K562 (cell line): ENCODE measurements around the gene NAIF1. TPM values are rescaled to one million over a fixed set of nuclear protein-coding genes. Genes with fewer than 3 reads are reported as not detected.
A peak's percentile ranks its signal among the peaks of the same experiment; 100 is the strongest.

ENCODE experiments used
- ATAC-seq: fragments of 200-7000 bp; cut with Tn5 transposase; 3 replicates; pipeline ENCODE4 v1.9.1; 2020; ENCODE audit warnings: moderate library complexity
- BruUV-seq: library from RNA; stranded (reverse); fragments of 400-500 nt; replicated peaks from 2 replicates; lab custom pipeline; 2021; lab: Mats Ljungman, UMichigan
- CTCF ChIA-PET: fragments of 300-600 bp; formaldehyde crosslinking; extraction: SDS; loops from one replicate; lab custom pipeline; 2021; ENCODE audit warnings: low intra/inter-chr PET ratio; lab: Yijun Ruan, JAX
- POLR2A ChIA-PET: fragments of 300-600, 350-650 bp; sonication (Branson Sonifier 250); formaldehyde crosslinking; extraction: SDS; loops from one replicate; lab custom pipeline; 2021; ENCODE audit warnings: antibody characterized with exemption, inconsistent platforms; lab: Yijun Ruan, JAX
- DNase-seq, 4 experiments: peaks; one replicate each; pipeline versions ENCODE4 v3.0.0 to v3.0.0-alpha.2; 2011 to 2018; ENCODE audit warnings: low spot score in 3 of 4, mixed read lengths in 3 of 4; ENCODE audit errors: extremely low read depth in 1 of 4
- FAIRE-seq: peaks from 2 replicates; lab custom pipeline; 2011; peaks lifted over from hg19 to GRCh38; lab: Jason Lieb, UNC
- H2AFZ ChIP-seq: 2 replicates; pipeline ENCODE4 v1.6.0; 2011; ENCODE audit warnings: low read depth, low read length, control low read depth, inconsistent platforms
- H3K27ac ChIP-seq: fragments of 200-600 bp; 3 replicates; pipeline ENCODE4 v1.8.0; 2011; ENCODE audit warnings: low read depth, mild to moderate bottlenecking, control low read depth, inconsistent platforms, low read length, moderate library complexity, mixed read lengths; ENCODE audit errors: extremely low read depth
- H3K27me3 ChIP-seq, 2 experiments: fragments of 300-600 bp in 1 of 2; 2 replicates in 1 of 2; 3 replicates in 1 of 2; pipeline versions ENCODE4 v1.6.0 to v1.8.0; 2011; ENCODE audit warnings: inconsistent platforms in 2 of 2, low read length in 2 of 2, mild to moderate bottlenecking in 1 of 2, mixed read lengths in 1 of 2, moderate library complexity in 1 of 2; ENCODE audit not compliant: control insufficient read depth in 2 of 2, insufficient read depth in 2 of 2
- H3K36me3 ChIP-seq: fragments of 300-600 bp; 3 replicates; pipeline ENCODE4 v1.8.0; 2011; ENCODE audit warnings: mild to moderate bottlenecking, low read length, inconsistent platforms; ENCODE audit not compliant: control insufficient read depth, insufficient read depth
- H3K4me1 ChIP-seq, 2 experiments: fragments of 200-600 bp in 1 of 2; replicated peaks in 1 of 2; 2 replicates in 1 of 2; 3 replicates in 1 of 2; pipeline versions ENCODE4 v1.5.1 to v1.8.0; 2011; ENCODE audit warnings: inconsistent platforms in 2 of 2, low read length in 2 of 2, mild to moderate bottlenecking in 1 of 2, mixed read lengths in 1 of 2, moderate library complexity in 1 of 2; ENCODE audit not compliant: control insufficient read depth in 2 of 2, insufficient read depth in 2 of 2
- H3K4me2 ChIP-seq: 2 replicates; pipeline ENCODE4 v1.6.1; 2011; ENCODE audit warnings: low read length, control low read depth, inconsistent platforms, mixed read lengths; ENCODE audit not compliant: insufficient read depth
- H3K4me3 ChIP-seq: fragments of 200-600 bp; sonication (generic), shearing (Covaris generic); 2 replicates; pipeline ENCODE4 v1.5.1; 2016; ENCODE audit warnings: control low read depth, inconsistent platforms
- H3K79me2 ChIP-seq: fragments of 200-600 bp; 3 replicates; pipeline ENCODE4 v1.8.0; 2011; ENCODE audit warnings: low read length, inconsistent platforms; ENCODE audit not compliant: control insufficient read depth, insufficient read depth
- H3K9ac ChIP-seq, 2 experiments: 2 replicates each; pipeline versions ENCODE4 v1.6.0 to v1.6.1; 2011; ENCODE audit warnings: low read depth in 2 of 2, low read length in 2 of 2, control low read depth in 1 of 2, inconsistent platforms in 1 of 2, mild to moderate bottlenecking in 1 of 2, mixed read lengths in 1 of 2; ENCODE audit not compliant: insufficient read depth in 1 of 2
- H3K9me1 ChIP-seq: one replicate; pipeline ENCODE4 v1.6.0; 2011; ENCODE audit warnings: inconsistent platforms, mild to moderate bottlenecking, low read length, moderate library complexity; ENCODE audit not compliant: control insufficient read depth, insufficient read depth
- H3K9me3 ChIP-seq: replicated peaks from 2 replicates; pipeline ENCODE4 v1.5.1; 2011; ENCODE audit warnings: low read depth, low read length, inconsistent platforms; ENCODE audit not compliant: control insufficient read depth, insufficient read depth
- H4K20me1 ChIP-seq: replicated peaks from 2 replicates; pipeline ENCODE4 v1.6.1; 2011; ENCODE audit warnings: low read length, inconsistent platforms, mixed read lengths; ENCODE audit not compliant: control insufficient read depth, insufficient read depth
- BRCA1 ChIP-seq, 2 experiments: fragments of 450-650 bp in 1 of 2; sonication (generic) in 1 of 2; formaldehyde crosslinking in 1 of 2; IDR thresholded peaks; 2 replicates each; pipeline versions ENCODE4 v1.5.0 to v1.6.1; 2017 to 2020; ENCODE audit warnings: mild to moderate bottlenecking in 1 of 2, missing genetic modification reagents in 1 of 2
- CTBP1 ChIP-seq: fragments of 450-650 bp; IDR thresholded peaks from 2 replicates; pipeline ENCODE4 v1.6.1; 2016; ENCODE audit warnings: borderline replicate concordance
- ETV1 ChIP-seq: fragments of 450-650 bp; conservative IDR thresholded peaks from 2 replicates; pipeline ENCODE4 v1.6.1; 2016; ENCODE audit warnings: missing genetic modification characterization, control low read depth, low read depth, missing compliant biosample characterization
- KLF1 ChIP-seq: fragments of 450-650 bp; IDR thresholded peaks from 2 replicates; pipeline ENCODE4 v1.6.1; 2016; ENCODE audit warnings: missing genetic modification characterization, missing compliant biosample characterization
- MAFG ChIP-seq: fragments of 450-650 bp; conservative IDR thresholded peaks from 2 replicates; pipeline ENCODE4 v1.6.1; 2016; ENCODE audit warnings: missing genetic modification characterization, missing compliant biosample characterization
- MEF2A ChIP-seq: IDR thresholded peaks from 2 replicates; pipeline ENCODE4 v1.6.1; 2011; ENCODE audit warnings: low read depth, mild to moderate bottlenecking, low read length, moderate library complexity; ENCODE audit not compliant: control insufficient read depth
- NFIC ChIP-seq: fragments of 450-650 bp; IDR thresholded peaks from 2 replicates; pipeline ENCODE4 v1.6.1; 2017; ENCODE audit warnings: mild to moderate bottlenecking, inconsistent platforms
- ZNF24 ChIP-seq: fragments of 450-650 bp; IDR thresholded peaks from 2 replicates; pipeline ENCODE4 v1.6.1; 2016
- WGBS: fragments of 100-300 bp; shearing (Covaris generic); methylation state at CpG from one replicate; pipeline ENCODE4 v1.1.6; 2016; ENCODE audit warnings: low coverage, mixed read lengths; ENCODE audit not compliant: insufficient coverage; ENCODE audit errors: missing lambda C conversion rate; 5-methylcytosine and 5-hydroxymethylcytosine counted together
- in situ Hi-C: fragments of 300-500 bp; cut with MboI; formaldehyde crosslinking; loops from 4 replicates; pipeline ENCODE4 v1.15.0; 2018; ENCODE audit warnings: inconsistent platforms, mixed read lengths
- intact Hi-C: fragments of 100-400 bp; cut with micrococcal nuclease; formaldehyde crosslinking; loops from 2 replicates; pipeline ENCODE4 v1.14.2; 2022
- polyA plus RNA-seq, 8 experiments: library from polyadenylated mRNA; depleted of rRNA in 4 of 8; stranded (reverse) in 5 of 8; unstranded in 3 of 8; fragments of >200 nt; fragmentation: Nextera tagmentation in 2 of 8; fragmentation: Illumina TruSeq in 1 of 8; extraction: Ambion mirVana in 2 of 8; extraction: Trizol in 1 of 8; gene quantifications; 2 replicates each; pipeline versions ENCODE4 v1.2.1 to v1.2.3, GENCODE V29; 2011 to 2014; ENCODE audit warnings: inconsistent platforms in 1 of 8, missing spikeins in 1 of 8
- total RNA-seq, 7 experiments: library from RNA; depleted of rRNA in 6 of 7; stranded (reverse); fragments of >200 nt in 6 of 7; fragmentation: Illumina TruSeq in 2 of 7; extraction: Trizol in 2 of 7; gene quantifications; 2 replicates each; pipeline versions ENCODE4 v1.2.1 to v1.2.3, GENCODE V29; 2011 to 2021; ENCODE audit warnings: low replicate concordance in 1 of 7
- TF ChIP-seq, protein P1 (sequence below), 2 experiments: fragments of 450-650 bp; IDR thresholded peaks; 2 replicates each; pipeline ENCODE4 v1.6.1; 2018; ENCODE audit warnings: mild to moderate bottlenecking in 2 of 2, low read depth in 1 of 2; ENCODE audit not compliant: partially characterized antibody in 2 of 2
- TF ChIP-seq, protein P2 (sequence below): IDR thresholded peaks from 3 replicates; pipeline ENCODE4 v1.6.1; 2011; ENCODE audit warnings: borderline replicate concordance, mild to moderate bottlenecking; ENCODE audit not compliant: insufficient read length, insufficient read depth
- TF ChIP-seq, protein P3 (sequence below): fragments of 250-450 bp; sonication (Bioruptor Pico); IDR thresholded peaks from 2 replicates; pipeline ENCODE4 v1.4.0; 2020
- TF ChIP-seq, protein P4 (sequence below): fragments of 250-450 bp; sonication (Bioruptor Pico); IDR thresholded peaks from 2 replicates; pipeline ENCODE4 v1.5.0; 2020; ENCODE audit warnings: mild to moderate bottlenecking

Gene NAIF1
- total and polyA plus RNA-seq, 9 of the 15 experiments (the other 6 are each of a cell fraction or from before 2014, with no cell fraction given), result 4.8 to 26.6 (median 17.2) TPM

DNA sequence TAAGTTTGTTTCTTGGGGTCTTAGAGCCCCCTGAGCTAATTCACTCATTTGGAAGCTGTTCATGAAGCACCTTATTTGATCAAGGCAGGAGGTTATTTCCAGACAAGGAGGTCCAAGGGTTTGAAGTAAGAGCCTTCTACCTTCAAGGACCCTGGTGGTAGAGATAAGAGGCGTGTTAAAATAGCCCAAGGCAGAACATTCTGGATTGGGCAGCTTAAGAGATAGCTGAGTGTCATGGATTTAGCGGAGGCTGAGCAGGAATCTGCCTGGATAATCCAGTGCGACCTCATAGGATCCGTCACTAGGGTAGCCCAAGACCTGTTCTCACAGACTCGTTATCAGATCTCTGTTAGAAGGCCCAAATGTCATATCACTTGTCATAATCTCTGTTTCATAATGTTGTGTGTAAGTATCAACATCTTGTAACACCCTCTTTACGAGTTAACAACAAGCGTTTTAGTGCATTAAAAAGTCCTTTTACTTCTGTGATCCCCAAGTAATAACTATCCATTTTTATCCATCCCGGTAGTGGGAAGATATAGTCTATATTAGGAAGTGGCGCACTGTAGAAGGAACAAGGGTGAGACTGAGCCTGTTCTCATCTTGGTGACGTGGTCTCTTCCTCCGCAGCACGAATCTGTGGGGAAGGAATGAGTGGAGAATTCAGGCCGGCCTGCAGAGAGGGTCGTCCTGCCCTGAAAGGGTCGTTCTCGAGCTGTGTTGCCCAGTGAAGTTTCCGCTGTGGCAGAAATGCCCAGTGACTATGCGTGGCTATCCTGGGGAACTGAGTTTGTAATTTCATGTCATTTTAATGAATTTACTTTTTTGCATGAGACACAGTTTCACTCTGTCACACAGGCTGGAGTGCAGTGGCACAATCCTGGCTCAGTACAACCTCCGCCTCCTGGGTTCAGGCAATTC is 29.8 kb upstream of the NAIF1 start:
- no peaks in the 10 kb centered on the region for H3K27me3 ChIP-seq
- POLR2A ChIA-PET, result interaction anchor here (1.1 to 2.5 kb wide), 4 partner anchors 11 to 157 kb away, joined by 3 to 13 read pairs (median 6); no protein-coding TSS in a partner anchor
- H4K20me1 ChIP-seq, result 0 out of 2 replicates have a peak, but pooled peaks cover 10% of the 10 kb centered on the region
- H3K79me2 ChIP-seq, result peaks cover 91% of the 10 kb centered on the region
- WGBS, result 39% methylated on average over 19 of the region's 19 CpGs
- H3K9ac ChIP-seq, result peak overlapping the region; percentile 22 to 94; a peak in 2 of 4 replicates
- peaks cover 83 to 85% of the 10 kb centered on the region in 2 experiments for H3K4me1 ChIP-seq
- CTCF ChIA-PET, result no interaction called here
- in situ Hi-C loops (no loop called here), intact Hi-C loops (no loop called here)
- no peaks in the 10 kb centered on the region for H3K9me3 ChIP-seq
- peaks cover 76% of the 10 kb centered on the region; the same call in 2 of the 3 replicates for H3K36me3 ChIP-seq
- DNase-seq, result peak in 3 of 4 experiments; percentile 22 to 60 (median 40)
- peak; percentile 29 for FAIRE-seq
- H3K27ac ChIP-seq, result peak overlapping the region; percentile 89
- no peaks in the 10 kb centered on the region for H3K9me1 ChIP-seq
- no peak overlapping the region for H3K4me3 ChIP-seq
- BruUV-seq, result no TSS peak
- no peak for ATAC-seq
- H3K4me2 ChIP-seq, result peak overlapping the region; percentile 87
- H2AFZ ChIP-seq, result no peak overlapping the region
- TF ChIP-seq, protein P1, sequence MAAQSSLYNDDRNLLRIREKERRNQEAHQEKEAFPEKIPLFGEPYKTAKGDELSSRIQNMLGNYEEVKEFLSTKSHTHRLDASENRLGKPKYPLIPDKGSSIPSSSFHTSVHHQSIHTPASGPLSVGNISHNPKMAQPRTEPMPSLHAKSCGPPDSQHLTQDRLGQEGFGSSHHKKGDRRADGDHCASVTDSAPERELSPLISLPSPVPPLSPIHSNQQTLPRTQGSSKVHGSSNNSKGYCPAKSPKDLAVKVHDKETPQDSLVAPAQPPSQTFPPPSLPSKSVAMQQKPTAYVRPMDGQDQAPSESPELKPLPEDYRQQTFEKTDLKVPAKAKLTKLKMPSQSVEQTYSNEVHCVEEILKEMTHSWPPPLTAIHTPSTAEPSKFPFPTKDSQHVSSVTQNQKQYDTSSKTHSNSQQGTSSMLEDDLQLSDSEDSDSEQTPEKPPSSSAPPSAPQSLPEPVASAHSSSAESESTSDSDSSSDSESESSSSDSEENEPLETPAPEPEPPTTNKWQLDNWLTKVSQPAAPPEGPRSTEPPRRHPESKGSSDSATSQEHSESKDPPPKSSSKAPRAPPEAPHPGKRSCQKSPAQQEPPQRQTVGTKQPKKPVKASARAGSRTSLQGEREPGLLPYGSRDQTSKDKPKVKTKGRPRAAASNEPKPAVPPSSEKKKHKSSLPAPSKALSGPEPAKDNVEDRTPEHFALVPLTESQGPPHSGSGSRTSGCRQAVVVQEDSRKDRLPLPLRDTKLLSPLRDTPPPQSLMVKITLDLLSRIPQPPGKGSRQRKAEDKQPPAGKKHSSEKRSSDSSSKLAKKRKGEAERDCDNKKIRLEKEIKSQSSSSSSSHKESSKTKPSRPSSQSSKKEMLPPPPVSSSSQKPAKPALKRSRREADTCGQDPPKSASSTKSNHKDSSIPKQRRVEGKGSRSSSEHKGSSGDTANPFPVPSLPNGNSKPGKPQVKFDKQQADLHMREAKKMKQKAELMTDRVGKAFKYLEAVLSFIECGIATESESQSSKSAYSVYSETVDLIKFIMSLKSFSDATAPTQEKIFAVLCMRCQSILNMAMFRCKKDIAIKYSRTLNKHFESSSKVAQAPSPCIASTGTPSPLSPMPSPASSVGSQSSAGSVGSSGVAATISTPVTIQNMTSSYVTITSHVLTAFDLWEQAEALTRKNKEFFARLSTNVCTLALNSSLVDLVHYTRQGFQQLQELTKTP (IDR thresholded peaks at IDR 0.05; ENCODE audit: low read depth in 1 of 2, partially characterized antibody in 2 of 2), result peak in 1 of 2 experiments; percentile 81
- no peak for TF ChIP-seq ZNF24
- TF ChIP-seq CTBP1, result 0 out of 2 replicates have a peak, but pooled peaks have one; percentile 29
- no peak for TF ChIP-seq BRCA1 (IDR thresholded peaks at IDR 0.05)
- no peak for TF ChIP-seq BRCA1 (CRISPR knock-in tag; IDR thresholded peaks at IDR 0.05)
- no peak for TF ChIP-seq KLF1
- TF ChIP-seq MEF2A, result peak; percentile 64; the same call in 1 of the 2 replicates
- no peak for TF ChIP-seq MAFG (tag)
- TF ChIP-seq, protein P2, sequence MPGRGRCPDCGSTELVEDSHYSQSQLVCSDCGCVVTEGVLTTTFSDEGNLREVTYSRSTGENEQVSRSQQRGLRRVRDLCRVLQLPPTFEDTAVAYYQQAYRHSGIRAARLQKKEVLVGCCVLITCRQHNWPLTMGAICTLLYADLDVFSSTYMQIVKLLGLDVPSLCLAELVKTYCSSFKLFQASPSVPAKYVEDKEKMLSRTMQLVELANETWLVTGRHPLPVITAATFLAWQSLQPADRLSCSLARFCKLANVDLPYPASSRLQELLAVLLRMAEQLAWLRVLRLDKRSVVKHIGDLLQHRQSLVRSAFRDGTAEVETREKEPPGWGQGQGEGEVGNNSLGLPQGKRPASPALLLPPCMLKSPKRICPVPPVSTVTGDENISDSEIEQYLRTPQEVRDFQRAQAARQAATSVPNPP, result no peak
- TF ChIP-seq NFIC, result 0 out of 2 replicates have a peak, but pooled peaks have one; percentile 31
- no peak for TF ChIP-seq ETV1
- TF ChIP-seq, protein P3, sequence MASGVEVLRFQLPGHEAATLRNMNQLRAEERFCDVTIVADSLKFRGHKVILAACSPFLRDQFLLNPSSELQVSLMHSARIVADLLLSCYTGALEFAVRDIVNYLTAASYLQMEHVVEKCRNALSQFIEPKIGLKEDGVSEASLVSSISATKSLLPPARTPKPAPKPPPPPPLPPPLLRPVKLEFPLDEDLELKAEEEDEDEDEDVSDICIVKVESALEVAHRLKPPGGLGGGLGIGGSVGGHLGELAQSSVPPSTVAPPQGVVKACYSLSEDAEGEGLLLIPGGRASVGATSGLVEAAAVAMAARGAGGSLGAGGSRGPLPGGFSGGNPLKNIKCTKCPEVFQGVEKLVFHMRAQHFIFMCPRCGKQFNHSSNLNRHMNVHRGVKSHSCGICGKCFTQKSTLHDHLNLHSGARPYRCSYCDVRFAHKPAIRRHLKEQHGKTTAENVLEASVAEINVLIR, result 0 out of 2 replicates have a peak, but pooled peaks have one; percentile 35
- TF ChIP-seq, protein P4, sequence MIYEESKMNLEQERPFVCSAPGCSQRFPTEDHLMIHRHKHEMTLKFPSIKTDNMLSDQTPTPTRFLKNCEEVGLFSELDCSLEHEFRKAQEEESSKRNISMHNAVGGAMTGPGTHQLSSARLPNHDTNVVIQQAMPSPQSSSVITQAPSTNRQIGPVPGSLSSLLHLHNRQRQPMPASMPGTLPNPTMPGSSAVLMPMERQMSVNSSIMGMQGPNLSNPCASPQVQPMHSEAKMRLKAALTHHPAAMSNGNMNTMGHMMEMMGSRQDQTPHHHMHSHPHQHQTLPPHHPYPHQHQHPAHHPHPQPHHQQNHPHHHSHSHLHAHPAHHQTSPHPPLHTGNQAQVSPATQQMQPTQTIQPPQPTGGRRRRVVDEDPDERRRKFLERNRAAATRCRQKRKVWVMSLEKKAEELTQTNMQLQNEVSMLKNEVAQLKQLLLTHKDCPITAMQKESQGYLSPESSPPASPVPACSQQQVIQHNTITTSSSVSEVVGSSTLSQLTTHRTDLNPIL, result no peak
